ENCODE results near the gene MAP4K2. TPM values are rescaled to one million over a fixed set of nuclear protein-coding genes. Genes with fewer than 3 reads are reported as not detected.

The MAP4K2 gene
- total RNA-seq, 4 donors from 2014 or later: 3.3 to 34.7 (median 20.3) TPM

- no peak overlapping the region for H3K4me3 ChIP-seq
- H3K27ac ChIP-seq: no peak overlapping the region
- no peak for TF ChIP-seq CTCF (IDR thresholded peaks at IDR 0.05)
- TF ChIP-seq POLR2A (IDR thresholded peaks at IDR 0.05): no peak
- no peak for DNase-seq
- H3K4me1 ChIP-seq: no peaks in the 10 kb centered on the region
- no peaks in the 10 kb centered on the region for H3K9me3 ChIP-seq
- no peaks in the 10 kb centered on the region for H3K27me3 ChIP-seq
- peaks cover 0 to 81% (median 0%) of the 10 kb centered on the region in 3 donors for H3K36me3 ChIP-seq
These were observed 30.1 kb upstream of the MAP4K2 start for GRCh38 chr11:64833198-64833502.

DNA sequence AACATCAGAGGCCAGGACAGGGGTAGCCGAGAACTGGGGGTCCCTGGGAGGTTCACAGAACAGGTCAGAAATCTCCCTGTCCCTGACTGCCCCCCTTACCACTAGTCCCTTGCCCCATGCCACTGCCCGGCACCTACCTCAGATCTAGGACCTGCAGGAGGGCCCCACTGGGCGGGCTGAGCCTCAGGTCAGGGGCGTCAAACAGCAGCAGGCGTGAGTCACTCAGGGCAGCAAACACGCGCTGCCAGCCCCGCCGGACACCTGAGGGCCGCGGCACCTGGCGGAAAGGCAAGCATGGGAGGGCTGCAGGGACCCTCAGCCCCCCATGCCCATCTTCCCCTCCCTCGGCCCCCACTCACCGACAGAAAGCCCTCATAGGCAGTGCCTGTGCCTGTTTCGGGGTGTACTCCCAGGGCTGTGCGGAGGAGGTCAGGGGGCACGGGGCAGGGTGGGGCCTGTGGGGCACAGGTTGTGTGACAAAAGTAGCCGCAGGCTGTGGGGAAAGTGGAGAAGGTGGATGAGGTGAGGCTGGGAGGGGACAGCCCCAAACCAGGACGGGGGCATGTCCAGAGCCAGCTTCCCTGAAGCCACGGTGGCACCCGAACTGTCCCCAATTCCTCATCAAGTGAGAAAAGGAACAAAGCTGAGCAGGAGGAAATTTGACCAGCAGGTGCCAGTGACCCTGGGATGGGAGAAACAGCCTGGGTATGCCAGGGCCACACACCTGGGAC is 29.6 kb upstream of the MAP4K2 start:
- H3K36me3 ChIP-seq: peaks cover 0 to 77% (median 0%) of the 10 kb centered on the region in 3 donors
- no peak overlapping the region for H3K4me3 ChIP-seq
- H3K27me3 ChIP-seq: no peaks in the 10 kb centered on the region
- DNase-seq: no peak
- H3K4me1 ChIP-seq: no peaks in the 10 kb centered on the region
- H3K27ac ChIP-seq: no peak overlapping the region
- TF ChIP-seq CTCF (IDR thresholded peaks at IDR 0.05): no peak
- no peak for TF ChIP-seq POLR2A (IDR thresholded peaks at IDR 0.05)
- H3K9me3 ChIP-seq: no peaks in the 10 kb centered on the region

GRCh38 chr11:64831411-64831891 is 28.4 kb upstream of the MAP4K2 start:
- no peak for TF ChIP-seq POLR2A (IDR thresholded peaks at IDR 0.05)
- no peak for TF ChIP-seq CTCF (IDR thresholded peaks at IDR 0.05)
- H3K27ac ChIP-seq: no peak overlapping the region
- no peak overlapping the region for H3K4me3 ChIP-seq
- H3K36me3 ChIP-seq: peaks cover 0 to 84% (median 0%) of the 10 kb centered on the region in 3 donors
- no peaks in the 10 kb centered on the region for H3K27me3 ChIP-seq
- no peaks in the 10 kb centered on the region for H3K9me3 ChIP-seq
- no peaks in the 10 kb centered on the region for H3K4me1 ChIP-seq
- DNase-seq: no peak

- no peak for DNase-seq
- Histone ChIP-seq H3K4me3 (no peak overlapping the region), H3K9me3 (no peaks in the 10 kb centered on the region), H3K36me3 (peaks cover 0 to 77% (median 0%) of the 10 kb centered on the region in 3 donors), H3K4me1 (no peaks in the 10 kb centered on the region), H3K27me3 (no peaks in the 10 kb centered on the region), H3K27ac (no peak overlapping the region)
- TF ChIP-seq POLR2A (IDR thresholded peaks at IDR 0.05) (no peak), CTCF (IDR thresholded peaks at IDR 0.05) (no peak)
These were observed 26.7 kb upstream of the MAP4K2 start for GRCh38 chr11:64829536-64830251.

DNA sequence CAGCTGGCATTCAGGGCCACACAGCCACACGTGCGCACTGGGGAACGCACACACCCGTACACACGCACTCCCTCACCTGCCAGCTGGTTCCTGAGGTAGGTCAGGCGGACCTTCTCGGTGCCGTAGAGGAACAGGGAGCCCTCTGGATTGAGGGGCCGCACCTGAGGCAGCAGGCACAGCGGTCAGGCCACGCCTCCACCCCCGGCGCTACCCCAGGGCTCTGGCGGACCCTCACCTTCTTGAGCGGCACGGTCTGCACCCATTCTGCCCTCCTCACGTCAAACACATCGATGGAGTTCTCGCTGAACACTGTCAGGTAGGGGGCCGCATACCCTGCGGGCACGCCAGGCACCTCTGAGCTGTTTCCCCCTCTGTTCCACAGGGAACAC is 24.4 kb upstream of the MAP4K2 start:
- H3K27me3 ChIP-seq: no peaks in the 10 kb centered on the region
- peaks cover 0 to 57% (median 0%) of the 10 kb centered on the region in 3 donors for H3K36me3 ChIP-seq
- no peaks in the 10 kb centered on the region for H3K4me1 ChIP-seq
- DNase-seq: no peak
- no peak overlapping the region for H3K27ac ChIP-seq
- no peaks in the 10 kb centered on the region for H3K9me3 ChIP-seq
- H3K4me3 ChIP-seq: no peak overlapping the region
- no peak for TF ChIP-seq CTCF (IDR thresholded peaks at IDR 0.05)
- no peak for TF ChIP-seq POLR2A (IDR thresholded peaks at IDR 0.05)
